NCI-H526 (cell line): ENCODE data around the gene ALDH1A3.

Source experiments
- DNase-seq, 2 experiments: peaks; one replicate each; lab custom pipeline; 2025; lab: John Stamatoyannopoulos, UW

The ALDH1A3 gene

DNA sequence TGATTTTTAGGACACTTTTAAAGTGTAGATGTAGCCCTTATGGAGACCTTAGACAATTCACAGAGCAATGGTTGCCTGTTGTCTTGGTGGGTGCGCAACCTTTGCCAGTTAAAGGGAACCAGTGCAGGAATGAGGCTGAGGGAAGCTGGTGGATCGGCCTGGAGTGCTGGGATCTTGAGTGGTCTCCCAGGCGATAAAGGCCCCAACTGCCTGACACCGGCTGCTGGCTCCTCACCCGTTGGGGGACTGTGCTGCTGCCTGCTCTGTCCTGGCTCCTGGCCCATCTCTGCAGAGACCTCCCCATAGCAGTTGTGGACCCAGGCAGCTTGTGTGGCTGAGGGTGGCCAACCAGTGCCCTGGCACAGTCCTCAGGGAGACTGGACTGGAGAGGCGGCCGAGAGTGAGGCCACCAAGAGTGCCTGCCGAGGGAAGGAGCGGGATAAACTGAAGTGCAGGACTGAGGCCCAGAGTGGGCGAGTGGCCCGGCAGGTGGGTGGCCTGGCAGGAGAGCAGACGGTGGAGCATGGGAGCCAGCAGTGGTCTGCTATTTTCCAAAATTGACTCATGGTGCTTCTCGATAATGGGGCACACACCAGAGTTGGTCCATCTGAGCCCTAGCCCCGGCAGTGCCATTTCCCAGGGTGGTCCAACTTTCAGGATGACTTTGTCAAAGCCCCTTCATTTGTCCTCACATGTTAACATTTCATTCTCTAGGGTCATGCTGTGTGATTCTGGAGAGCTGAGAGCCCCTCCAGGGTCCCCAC lies 2.1 kb downstream of the ALDH1A3 start:
- no peak for DNase-seq

DNA sequence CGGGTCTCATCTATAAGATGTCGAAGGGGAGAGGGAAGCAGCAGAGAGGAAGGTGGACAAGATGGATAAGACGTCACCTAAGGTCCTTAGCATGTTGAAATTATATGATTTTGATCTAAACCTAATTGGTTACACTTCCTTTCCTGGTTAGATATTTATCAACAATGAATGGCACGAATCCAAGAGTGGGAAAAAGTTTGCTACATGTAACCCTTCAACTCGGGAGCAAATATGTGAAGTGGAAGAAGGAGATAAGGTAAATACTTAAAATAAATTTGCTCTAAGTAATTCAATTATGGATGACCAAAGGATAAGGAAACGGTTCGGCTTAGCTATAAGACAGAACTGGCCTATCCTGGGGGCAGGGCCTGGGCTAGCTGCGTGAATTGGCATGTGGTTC lies 5.5 kb downstream of the ALDH1A3 start:
- DNase-seq = no peak

DNA sequence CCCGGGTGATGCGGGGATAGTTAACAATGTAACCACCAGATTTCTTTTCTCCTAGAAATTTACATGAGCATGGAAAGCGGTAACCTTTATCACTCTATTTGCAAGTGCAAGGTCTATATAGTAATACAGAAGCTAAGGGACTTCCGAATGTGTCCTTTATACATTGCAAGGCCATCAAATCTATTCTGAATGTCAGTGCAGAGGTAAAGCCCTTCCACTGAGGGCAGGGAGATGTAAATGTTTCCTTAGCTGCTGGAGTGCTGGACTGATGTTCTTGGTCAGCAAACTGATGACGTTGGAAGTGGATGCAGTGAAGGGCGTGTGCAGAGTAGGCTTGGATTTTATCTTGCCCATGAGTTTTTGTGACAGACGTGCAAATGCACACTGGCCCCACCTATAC lies 6.2 kb downstream of the ALDH1A3 start:
- peak in 1 of 2 experiments; percentile 15 for DNase-seq

DNA sequence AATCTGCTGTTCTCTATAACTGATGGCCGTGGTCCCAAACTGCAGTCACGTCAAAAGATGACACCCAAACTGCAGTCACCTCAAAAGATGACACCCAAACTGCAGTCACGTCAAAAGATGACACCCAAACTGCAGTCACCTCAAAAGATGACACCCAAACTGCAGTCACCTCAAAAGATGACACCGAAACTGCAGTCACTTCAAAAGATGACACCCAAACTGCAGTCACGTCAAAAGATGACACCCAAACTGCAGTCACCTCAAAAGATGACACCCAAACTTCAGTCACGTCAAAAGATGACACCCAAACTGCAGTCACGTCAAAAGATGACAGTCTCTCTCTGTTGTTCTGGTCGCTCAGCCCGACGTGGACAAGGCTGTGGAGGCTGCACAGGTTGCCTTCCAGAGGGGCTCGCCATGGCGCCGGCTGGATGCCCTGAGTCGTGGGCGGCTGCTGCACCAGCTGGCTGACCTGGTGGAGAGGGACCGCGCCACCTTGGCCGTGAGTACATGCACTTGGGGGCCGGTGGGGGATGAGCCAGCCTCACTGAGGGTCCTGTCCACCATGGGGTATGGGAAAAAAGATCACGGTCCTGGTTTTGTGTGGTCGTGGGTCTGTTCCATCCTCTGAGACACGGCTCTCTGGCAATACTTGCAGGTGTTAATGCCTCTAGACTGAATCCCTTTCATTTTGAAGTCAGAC lies 7.7 kb downstream of the ALDH1A3 start:
- no peak for DNase-seq

DNA sequence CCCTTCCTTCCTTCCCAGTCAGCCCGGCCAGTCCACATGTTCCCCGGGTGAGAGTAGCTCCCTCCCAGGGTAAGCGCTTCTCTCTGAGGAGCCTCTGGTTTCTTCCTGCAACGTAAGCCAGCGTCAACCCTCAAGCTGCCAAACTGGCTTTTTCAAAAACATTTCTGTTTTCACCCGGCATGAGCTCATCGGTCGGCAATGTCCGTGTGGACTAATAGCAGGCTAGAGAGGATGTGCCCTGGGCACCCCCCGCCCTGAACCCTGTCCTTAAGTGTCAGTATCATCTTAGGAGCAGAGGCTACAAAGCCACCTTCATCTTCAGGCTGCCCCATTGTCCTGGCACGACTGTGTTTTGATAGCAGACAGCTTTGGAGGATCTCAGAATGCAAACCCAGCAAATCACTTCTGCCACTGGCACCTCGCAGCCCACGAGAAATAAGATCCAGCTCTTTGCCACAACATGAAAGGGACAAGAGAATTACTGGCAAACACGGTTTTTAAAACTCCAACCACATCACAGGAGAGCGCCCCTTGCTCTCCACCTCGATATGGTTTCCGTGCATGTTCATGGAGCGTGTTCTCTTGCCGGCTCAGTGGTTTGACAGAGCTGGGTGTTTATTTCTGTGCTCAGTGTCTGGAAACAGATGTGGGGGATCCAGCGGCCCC lies 9.9 kb downstream of the ALDH1A3 start:
- no peak for DNase-seq

DNA sequence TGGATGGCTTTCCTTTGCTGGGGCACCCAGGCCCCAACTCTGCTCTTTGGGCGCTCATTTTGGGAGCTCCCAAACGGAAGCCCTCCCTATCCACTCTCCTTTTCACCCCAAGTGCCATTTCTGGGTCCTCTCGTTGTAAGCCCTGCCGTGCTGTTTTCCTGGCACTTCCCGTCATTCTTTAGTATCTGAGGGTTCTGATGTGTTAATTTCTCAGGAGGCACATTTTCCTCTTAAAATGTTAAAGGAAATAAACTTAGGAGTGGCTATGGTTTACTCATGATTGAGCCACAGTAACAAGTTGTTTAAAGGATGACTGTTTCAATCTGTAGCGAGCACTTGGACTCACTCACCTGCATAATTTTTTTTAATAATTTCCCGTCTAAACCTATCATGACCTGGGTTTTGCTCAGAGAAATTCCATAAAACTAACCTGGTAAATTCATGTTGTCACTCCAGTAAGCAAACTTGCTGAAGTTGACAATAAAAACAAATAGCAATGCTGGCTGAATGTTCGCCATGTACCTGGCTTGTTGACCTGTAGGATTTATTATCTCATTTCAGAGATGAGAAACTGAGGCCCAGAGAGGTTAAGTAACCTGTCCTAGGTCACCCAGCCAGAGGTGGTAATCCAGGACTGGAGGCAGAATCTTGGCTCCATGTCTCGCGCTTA lies 10.6 kb downstream of the ALDH1A3 start:
- no peak for DNase-seq

DNA sequence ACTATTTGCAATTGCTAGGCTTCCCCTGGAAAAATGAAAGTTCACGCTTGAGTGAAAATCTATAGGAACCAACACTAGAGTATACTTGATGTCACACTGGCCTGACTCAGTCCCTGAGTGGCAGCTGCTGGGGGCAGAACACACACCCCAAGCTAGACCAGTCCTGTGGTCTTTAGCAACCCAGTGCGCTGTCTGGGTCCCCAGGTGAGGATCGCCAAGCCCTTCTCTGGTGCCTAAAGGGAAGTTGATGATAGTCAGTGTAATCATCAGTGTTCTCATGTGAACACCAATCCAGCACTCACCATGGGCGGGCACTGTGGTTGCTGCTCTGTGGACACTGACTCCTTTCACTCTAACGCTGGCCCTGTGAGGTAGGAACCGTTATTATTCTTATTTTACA lies 11.2 kb downstream of the ALDH1A3 start:
- no peak for DNase-seq

DNA sequence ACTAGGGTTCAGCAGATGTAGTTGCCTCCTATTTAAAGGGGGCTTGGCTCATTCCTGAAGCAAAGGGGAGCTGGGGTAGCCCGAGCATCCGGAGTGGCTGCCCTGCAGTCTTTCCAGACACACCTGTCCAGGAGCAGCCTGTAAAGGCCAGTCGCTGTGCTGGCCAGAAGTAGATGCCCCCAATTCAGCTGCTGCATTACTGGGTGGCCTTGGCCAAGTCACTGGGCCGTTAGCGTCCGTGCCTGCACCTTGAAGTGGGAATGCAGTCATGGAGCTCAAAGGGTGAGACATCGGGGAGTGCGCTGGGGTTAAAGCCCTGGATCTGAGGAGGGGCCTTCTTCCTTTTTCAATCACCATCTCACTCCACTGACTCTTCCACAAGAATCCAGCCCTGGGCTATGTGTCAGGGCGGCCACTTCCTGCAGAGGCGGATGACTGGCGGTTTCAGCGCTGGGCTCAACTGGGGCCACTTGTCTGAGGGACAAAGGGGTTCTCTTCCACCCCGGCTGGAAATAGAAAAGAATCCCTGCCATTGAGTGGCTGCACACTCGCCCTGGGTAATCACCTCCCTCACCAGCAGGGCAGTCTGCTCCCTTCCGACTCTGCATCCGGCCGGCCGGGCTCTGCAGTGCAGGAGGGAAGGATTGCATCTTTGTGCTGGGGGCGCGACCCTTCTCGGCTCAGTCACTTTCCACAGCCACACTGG lies 11.8 kb downstream of the ALDH1A3 start:
- DNase-seq = no peak

DNA sequence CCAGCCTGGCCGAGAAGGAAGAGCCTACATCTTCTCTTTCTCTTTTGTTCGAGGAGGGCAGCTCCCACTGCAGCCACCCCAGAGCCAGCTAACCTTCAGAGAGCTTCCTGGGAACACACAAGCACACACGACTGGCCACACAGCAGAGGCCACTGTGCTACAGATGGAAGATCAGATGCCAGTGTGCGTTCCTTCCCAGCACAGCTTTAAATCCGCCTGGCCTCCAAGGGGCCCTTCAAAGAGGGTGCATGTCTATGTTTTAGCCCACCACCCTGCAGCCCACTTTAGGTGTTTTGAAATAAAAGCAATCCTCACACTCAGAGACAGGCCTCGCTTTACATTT lies 12.4 kb downstream of the ALDH1A3 start:
- no peak for DNase-seq

DNA sequence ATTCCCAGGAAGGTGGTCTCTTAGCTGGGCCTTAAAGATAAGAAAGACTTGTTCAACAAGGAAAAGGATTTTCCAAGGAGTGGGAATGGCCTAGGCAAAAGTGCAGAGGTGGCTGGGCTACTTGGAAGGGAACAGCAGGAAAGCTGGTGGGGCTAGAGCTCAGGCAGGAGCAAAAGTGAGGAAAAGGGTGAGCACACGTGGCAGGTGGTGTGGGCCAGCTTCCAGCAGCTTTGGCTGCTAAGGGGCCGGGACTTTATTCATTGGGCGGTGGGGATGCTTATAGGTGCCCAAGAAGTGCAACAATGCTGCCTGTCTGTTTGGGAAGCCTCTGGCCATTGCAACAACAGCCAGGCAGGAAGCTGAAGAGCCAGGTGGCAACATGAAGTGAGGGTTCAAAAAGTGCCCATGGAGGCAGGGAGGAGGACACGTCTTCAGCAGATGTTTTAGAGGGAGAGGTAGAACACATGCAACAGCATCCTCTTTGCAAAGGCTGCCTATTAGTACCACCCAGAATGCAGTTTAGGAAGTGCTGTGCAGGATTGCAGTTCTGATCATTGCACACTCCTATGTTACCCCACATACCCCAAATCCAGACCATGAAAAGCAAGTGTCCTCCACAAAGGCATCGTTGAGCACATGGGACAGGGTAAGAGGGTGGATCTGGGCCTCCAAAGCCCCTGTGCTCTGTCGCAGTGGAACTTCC lies 13.8 kb downstream of the ALDH1A3 start:
- DNase-seq = no peak

DNA sequence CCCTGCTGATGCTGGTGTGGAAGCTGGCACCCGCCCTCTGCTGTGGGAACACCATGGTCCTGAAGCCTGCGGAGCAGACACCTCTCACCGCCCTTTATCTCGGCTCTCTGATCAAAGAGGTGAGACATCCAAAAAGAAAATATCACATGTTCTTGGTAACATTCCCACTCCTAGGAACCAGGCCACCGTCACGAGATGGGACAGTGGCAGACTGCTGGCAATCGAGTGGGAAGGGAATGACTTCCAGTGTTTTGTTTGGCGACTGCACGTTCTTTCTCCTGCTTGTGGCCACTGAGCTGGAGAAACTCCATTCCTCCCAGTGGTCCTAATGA lies 14.3 kb downstream of the ALDH1A3 start:
- no peak for DNase-seq

DNA sequence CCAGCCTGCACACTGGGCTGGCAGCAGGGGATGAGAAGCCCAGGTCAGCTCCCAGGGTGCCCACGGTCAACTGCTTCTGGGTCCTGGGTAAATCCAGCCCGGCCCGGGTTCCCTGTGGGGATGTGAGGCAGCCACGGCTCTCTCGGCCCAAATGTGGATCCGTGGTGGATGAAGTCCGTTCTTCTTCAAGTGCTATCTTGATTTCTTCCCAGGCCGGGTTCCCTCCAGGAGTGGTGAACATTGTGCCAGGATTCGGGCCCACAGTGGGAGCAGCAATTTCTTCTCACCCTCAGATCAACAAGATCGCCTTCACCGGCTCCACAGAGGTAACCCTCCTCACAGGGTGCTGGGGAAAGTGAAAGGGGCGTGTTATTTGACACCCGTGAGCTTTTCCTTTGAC lies 16.1 kb downstream of the ALDH1A3 start:
- no peak for DNase-seq

DNA sequence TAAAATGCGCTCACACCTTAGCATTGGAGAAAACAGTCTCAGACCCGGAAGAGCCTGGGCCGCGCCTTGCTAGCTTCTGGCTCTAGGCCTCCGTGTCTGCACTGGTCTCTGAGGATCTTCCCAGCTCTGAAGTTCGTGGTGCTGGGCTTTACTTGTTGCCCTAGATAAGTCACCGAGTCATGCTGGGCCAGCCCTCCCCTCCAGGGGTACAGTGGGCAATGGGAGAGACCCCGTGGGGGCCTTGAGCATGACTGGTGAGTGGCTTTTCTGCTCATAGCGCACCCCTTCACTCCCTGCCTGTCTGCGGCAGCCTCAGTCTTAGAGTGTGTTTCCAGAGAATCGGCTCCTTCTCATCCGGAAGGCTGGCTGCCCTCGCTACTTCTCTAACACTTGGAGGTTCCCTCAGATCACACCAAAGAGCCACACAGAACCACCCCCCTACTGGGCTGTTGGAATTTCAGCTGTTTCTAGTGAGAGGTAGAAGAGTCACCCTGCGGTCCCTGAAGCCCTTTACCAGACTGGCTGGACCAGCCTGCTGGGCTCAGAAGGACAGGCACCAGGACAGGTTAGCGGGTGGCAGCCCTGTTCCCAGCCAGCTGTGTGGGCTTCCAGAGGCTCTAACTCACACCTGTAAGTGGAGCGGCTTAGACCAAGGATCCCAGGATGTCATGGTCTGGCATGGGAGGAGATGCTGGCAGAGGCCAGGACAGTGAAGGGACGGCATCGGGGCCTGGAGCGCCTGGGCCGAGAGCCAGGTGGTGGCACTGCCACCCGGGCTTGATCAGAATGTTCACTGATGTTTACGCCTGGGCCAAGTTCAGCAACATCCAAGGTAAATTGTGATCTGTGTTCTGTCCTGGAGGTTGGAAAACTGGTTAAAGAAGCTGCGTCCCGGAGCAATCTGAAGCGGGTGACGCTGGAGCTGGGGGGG lies 17.9 kb downstream of the ALDH1A3 start:
- no peak for DNase-seq

DNA sequence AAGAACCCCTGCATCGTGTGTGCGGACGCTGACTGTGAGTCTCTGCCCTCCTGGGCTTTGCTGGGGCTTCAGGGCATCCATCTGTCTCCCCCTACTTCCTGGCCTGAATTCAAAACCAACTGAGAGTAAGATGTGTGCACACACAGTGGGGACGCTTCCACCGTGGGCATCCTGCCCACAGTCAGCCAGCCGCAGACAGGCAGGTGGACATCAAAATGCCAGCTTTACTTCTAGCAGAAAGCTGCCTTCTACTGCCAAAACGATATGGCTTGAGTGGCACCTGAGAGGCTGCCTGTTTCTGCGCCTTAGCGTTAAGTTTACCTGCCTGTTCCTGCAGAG lies 18.5 kb downstream of the ALDH1A3 start:
- DNase-seq = no peak

DNA sequence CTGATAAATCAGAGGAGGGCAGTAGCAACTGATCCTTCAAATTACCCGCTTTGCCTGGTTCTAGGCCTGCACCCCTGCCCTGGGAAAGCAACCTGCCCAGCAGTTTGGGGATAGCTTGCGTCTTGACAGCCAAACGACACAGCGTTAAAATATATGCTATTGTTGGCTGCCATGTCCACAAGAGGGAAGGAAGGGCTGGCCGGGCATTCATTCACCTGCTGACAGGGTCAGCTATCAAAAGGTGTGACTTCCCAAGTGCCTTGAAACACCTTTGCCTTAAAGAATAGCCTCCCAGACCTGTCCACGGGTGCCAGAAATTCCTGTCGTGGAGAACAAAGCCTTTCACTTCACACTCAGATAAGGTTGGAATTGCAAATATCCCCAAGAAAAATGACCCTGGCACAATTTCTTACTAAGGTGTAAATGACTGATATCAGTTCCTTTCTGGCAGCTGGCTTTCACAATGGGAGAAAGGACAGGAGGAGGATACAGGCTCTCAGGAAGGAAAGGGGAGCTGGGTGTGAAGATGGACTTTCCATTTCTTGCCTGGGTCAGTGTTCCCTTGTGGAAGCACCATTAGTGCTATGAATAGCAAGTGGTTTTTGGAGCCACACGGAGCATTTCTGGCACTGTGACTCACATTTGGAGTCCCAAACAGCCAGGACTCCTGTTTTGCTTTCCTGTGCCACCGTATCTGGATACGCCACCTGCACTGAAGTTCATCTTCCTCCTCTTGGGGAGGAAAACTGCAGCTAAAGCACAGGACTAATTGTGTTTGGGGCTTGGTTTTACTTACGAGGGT lies 19.2 kb downstream of the ALDH1A3 start:
- no peak for DNase-seq

DNA sequence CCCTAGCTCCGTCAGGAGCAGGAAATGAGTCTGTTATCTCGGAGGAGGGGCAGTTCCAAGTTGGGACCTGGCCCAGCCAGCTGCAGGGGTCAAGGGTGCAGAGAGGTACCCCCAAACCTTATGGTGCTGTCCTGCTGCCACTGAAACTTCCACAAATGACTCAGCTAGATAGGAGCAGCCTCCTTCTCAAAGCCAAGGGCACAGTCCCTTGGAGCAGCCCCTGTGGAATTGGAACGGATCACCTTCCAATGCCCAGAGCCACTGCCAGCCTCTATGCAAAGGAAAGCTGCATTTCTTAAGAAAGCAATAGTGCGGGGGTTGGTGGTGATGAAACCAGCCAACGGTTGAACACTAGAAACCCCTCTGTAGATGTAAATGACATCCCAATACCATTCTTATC lies 20.0 kb downstream of the ALDH1A3 start:
- no peak for DNase-seq

DNA sequence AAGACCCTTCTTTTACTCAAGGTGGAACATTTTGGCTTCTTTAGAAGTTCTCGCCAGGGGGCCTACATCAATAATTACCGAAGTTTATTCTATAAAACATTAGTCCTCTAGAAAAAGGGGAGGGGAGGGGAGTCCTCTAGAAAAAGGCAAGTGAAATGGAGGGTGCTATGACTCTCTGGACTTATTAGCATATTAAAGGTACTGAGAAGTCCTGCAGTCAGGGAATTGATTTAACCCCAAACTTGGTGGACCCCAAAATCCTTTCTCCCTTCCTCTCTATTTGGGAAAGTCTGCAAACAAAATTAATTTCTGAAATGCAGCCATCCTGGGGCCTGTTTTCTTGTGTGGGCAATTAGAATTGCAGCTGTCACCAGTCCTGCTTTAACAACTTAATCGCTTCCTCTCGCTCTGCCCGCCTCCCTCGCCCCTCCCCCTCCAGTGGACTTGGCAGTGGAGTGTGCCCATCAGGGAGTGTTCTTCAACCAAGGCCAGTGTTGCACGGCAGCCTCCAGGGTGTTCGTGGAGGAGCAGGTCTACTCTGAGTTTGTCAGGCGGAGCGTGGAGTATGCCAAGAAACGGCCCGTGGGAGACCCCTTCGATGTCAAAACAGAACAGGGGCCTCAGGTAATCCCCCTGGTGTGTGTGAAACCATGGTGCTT lies 20.6 kb downstream of the ALDH1A3 start:
- no peak for DNase-seq

DNA sequence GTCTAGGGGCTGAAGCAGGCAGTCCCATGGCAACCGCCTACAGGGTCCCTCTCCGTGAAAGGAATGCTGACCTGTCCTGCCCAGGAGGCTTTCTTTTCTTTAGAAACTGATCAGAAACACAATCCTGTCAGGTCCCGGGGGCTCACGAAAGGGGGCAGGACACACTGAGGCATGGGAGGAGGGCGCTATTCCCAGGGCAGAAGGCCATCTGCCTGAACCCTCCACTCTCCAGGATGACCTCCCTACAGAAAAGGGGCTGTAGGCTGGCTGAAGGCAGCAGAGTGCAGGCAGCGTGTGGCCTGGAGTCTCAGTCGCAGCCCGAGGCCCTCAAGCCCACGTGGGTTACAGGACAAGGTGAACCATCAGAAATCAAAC lies 21.2 kb downstream of the ALDH1A3 start:
- no peak for DNase-seq

DNA sequence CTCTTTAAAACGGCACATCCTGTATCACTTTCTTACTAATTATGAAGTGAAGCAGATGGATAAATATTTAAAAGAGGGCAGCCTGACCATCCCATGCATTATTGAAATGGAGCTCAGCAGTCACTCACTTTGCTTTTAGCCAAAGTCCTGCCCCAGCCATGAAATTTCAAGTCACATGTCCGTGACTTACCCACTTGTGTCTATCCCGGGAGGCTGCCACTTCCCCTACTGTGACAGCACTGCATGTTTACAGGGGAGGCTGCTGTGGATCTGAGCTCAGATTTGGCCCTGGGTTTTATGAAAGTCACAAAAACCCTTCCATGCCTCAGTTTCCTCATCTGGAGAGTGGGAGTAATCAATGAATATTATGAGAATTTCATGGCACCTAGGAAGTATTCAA lies 21.7 kb downstream of the ALDH1A3 start:
- DNase-seq = no peak
